ENCODE data around the gene DCBLD2.

DNA sequence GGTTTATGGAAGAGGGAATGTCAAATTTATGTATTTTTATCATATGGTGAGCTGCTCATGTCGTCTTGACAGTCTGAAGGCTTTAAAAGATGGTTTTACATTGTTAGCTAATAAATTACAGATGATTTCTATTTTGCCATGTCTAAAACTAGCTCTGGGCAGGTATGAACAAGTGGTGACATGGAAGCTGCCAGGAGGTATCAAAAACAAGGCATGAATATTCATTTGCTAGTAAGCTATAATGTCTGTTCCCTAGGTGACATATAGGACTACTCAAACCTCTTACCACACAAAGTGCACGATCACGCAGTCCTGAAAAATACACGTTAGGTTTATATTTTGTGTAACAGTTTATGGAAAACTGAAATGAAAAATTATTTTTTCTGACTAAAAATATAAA is 103.6 kb downstream of the DCBLD2 start:
- TF ChIP-seq, protein P1, sequence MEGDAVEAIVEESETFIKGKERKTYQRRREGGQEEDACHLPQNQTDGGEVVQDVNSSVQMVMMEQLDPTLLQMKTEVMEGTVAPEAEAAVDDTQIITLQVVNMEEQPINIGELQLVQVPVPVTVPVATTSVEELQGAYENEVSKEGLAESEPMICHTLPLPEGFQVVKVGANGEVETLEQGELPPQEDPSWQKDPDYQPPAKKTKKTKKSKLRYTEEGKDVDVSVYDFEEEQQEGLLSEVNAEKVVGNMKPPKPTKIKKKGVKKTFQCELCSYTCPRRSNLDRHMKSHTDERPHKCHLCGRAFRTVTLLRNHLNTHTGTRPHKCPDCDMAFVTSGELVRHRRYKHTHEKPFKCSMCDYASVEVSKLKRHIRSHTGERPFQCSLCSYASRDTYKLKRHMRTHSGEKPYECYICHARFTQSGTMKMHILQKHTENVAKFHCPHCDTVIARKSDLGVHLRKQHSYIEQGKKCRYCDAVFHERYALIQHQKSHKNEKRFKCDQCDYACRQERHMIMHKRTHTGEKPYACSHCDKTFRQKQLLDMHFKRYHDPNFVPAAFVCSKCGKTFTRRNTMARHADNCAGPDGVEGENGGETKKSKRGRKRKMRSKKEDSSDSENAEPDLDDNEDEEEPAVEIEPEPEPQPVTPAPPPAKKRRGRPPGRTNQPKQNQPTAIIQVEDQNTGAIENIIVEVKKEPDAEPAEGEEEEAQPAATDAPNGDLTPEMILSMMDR (conservative IDR thresholded peaks at IDR 0.05 in 1 of 2, IDR thresholded peaks at IDR 0.05 in 1 of 2; ENCODE audit: extremely low read depth in 1 of 2, insufficient read depth in 1 of 2, low read depth in 1 of 2, low read length in 2 of 2) = no peak
- no peak for TF ChIP-seq EZH2 (IDR thresholded peaks at IDR 0.05; ENCODE audit: borderline replicate concordance, low read length)
